H9 (cell line): Measurements from ENCODE around the gene TTC28. TPM values are rescaled to one million over a fixed set of nuclear protein-coding genes. Genes with fewer than 3 reads are reported as not detected.

Source experiments
- DNase-seq: peaks from one replicate; pipeline ENCODE4 v3.0.0-alpha.2; 2017
- H2AFZ ChIP-seq: one replicate; pipeline ENCODE4 v1.6.1; 2013; ENCODE audit warnings: mild to moderate bottlenecking, low read length, control low read depth, moderate library complexity
- H2AK5ac ChIP-seq: 2 replicates; pipeline ENCODE4 v1.6.1; 2013; ENCODE audit warnings: low read length, control low read depth, mixed read lengths; ENCODE audit not compliant: insufficient read length
- H2BK120ac ChIP-seq: one replicate; pipeline ENCODE4 v1.6.1; 2013; ENCODE audit warnings: low read depth, mild to moderate bottlenecking, low read length, control low read depth, inconsistent platforms; ENCODE audit not compliant: poor library complexity, severe bottlenecking
- H2BK12ac ChIP-seq: 2 replicates; pipeline ENCODE4 v1.6.1; 2013; ENCODE audit warnings: low read length, control low read depth, mixed read lengths, low read depth; ENCODE audit not compliant: insufficient read length
- H2BK15ac ChIP-seq: 2 replicates; pipeline ENCODE4 v1.6.1; 2013; ENCODE audit warnings: low read depth, low read length, control low read depth
- H2BK20ac ChIP-seq: one replicate; pipeline ENCODE4 v1.6.1; 2013; ENCODE audit warnings: low read depth, mild to moderate bottlenecking, low read length, control low read depth, inconsistent platforms; ENCODE audit not compliant: poor library complexity, severe bottlenecking
- H2BK5ac ChIP-seq: 2 replicates; pipeline ENCODE4 v1.6.1; 2013; ENCODE audit warnings: low read length, control low read depth, mixed read lengths; ENCODE audit not compliant: insufficient read length
- H3K14ac ChIP-seq: 2 replicates; pipeline ENCODE4 v1.6.1; 2013; ENCODE audit warnings: low read length, control low read depth; ENCODE audit not compliant: insufficient read depth
- H3K18ac ChIP-seq: 2 replicates; pipeline ENCODE4 v1.6.1; 2013; ENCODE audit warnings: low read depth, mild to moderate bottlenecking, mixed read lengths, low read length, control low read depth; ENCODE audit not compliant: insufficient read length
- H3K23ac ChIP-seq: 2 replicates; pipeline ENCODE4 v1.6.1; 2013; ENCODE audit warnings: low read length, control low read depth, mixed read lengths, low read depth; ENCODE audit not compliant: insufficient read length
- H3K23me2 ChIP-seq: 2 replicates; pipeline ENCODE4 v1.6.1; 2013; ENCODE audit warnings: low read depth, mild to moderate bottlenecking, mixed read lengths, low read length, control low read depth; ENCODE audit not compliant: insufficient read length, poor library complexity, severe bottlenecking
- H3K27ac ChIP-seq: 2 replicates; pipeline ENCODE4 v1.5.1; 2013; ENCODE audit warnings: low read length, control low read depth, mixed read lengths, low read depth; ENCODE audit not compliant: insufficient read length
- H3K27me3 ChIP-seq: 2 replicates; pipeline ENCODE4 v1.6.1; 2013; ENCODE audit warnings: low read length, control low read depth, inconsistent platforms; ENCODE audit not compliant: insufficient read depth
- H3K4ac ChIP-seq: 2 replicates; pipeline ENCODE4 v1.6.1; 2013; ENCODE audit warnings: low read depth, mild to moderate bottlenecking, control low read depth, inconsistent platforms, low read length, moderate library complexity
- H3K4me1 ChIP-seq: 2 replicates; pipeline ENCODE4 v1.6.1; 2013; ENCODE audit warnings: low read length, control low read depth, inconsistent platforms; ENCODE audit not compliant: insufficient read depth
- H3K4me2 ChIP-seq: 2 replicates; pipeline ENCODE4 v1.6.1; 2013; ENCODE audit warnings: low read length, control low read depth, mixed read lengths; ENCODE audit not compliant: insufficient read length, insufficient read depth
- H3K56ac ChIP-seq: 2 replicates; pipeline ENCODE4 v1.6.1; 2013; ENCODE audit warnings: low read depth, mild to moderate bottlenecking, mixed read lengths, low read length, control low read depth; ENCODE audit not compliant: insufficient read length
- H3K79me1 ChIP-seq: 2 replicates; pipeline ENCODE4 v1.6.1; 2013; ENCODE audit warnings: low read depth, mild to moderate bottlenecking, moderate library complexity, low read length, control low read depth, inconsistent platforms; ENCODE audit not compliant: insufficient read depth, poor library complexity, severe bottlenecking
- H3K79me2 ChIP-seq: 2 replicates; pipeline ENCODE4 v1.6.1; 2013; ENCODE audit warnings: low read length, control low read depth, inconsistent platforms; ENCODE audit not compliant: insufficient read depth
- H3K9ac ChIP-seq: 2 replicates; pipeline ENCODE4 v1.6.1; 2013; ENCODE audit warnings: low read length, control low read depth, mixed read lengths; ENCODE audit not compliant: insufficient read length; ENCODE audit errors: extremely low read depth
- H3K9me3 ChIP-seq: one replicate; pipeline ENCODE4 v1.6.1; 2013; ENCODE audit warnings: low read depth, low read length, inconsistent platforms; ENCODE audit not compliant: control insufficient read depth
- H3T11ph ChIP-seq: one replicate; pipeline ENCODE4 v1.6.1; 2013; ENCODE audit warnings: mild to moderate bottlenecking, low read length, control low read depth, inconsistent platforms
- H4K20me1 ChIP-seq: one replicate; pipeline ENCODE4 v1.6.1; 2013; ENCODE audit not compliant: control insufficient read depth, insufficient read length, insufficient read depth
- H4K5ac ChIP-seq: 2 replicates; pipeline ENCODE4 v1.6.1; 2013; ENCODE audit warnings: low read depth, mild to moderate bottlenecking, mixed read lengths, low read length, control low read depth; ENCODE audit not compliant: insufficient read length
- H4K8ac ChIP-seq: replicated peaks from 2 replicates; pipeline ENCODE4 v1.6.1; 2013; ENCODE audit warnings: low read length, control low read depth, mixed read lengths, low read depth; ENCODE audit not compliant: insufficient read length
- H4K91ac ChIP-seq: 2 replicates; pipeline ENCODE4 v1.6.1; 2013; ENCODE audit warnings: low read depth, mild to moderate bottlenecking, moderate library complexity, mixed read lengths, low read length, control low read depth; ENCODE audit not compliant: insufficient read length
- H3K27ac Mint-ChIP-seq, 3 experiments: 2 replicates in 2 of 3; 3 replicates in 1 of 3; pipeline ENCODE4 v1.8.0; 2020 to 2021; ENCODE audit warnings: mixed read lengths in 3 of 3, mild to moderate bottlenecking in 1 of 3, moderate library complexity in 1 of 3
- H3K27me3 Mint-ChIP-seq: 2 replicates; pipeline ENCODE4 v1.8.0; 2021; ENCODE audit warnings: low read depth, mild to moderate bottlenecking, moderate library complexity, mixed read lengths
- H3K36me3 Mint-ChIP-seq, 3 experiments: 2 replicates in 2 of 3; 3 replicates in 1 of 3; pipeline ENCODE4 v1.8.0; 2020 to 2021; ENCODE audit warnings: low read depth in 3 of 3, mixed read lengths in 3 of 3; ENCODE audit not compliant: insufficient read depth in 1 of 3
- H3K4me1 Mint-ChIP-seq, 2 experiments: 2 replicates each; pipeline ENCODE4 v1.8.0; 2020; ENCODE audit warnings: mixed read lengths in 2 of 2
- H3K4me3 Mint-ChIP-seq, 2 experiments: 2 replicates in 1 of 2; 3 replicates in 1 of 2; pipeline ENCODE4 v1.8.0; 2020 to 2021; ENCODE audit warnings: mild to moderate bottlenecking in 2 of 2, mixed read lengths in 2 of 2, moderate library complexity in 1 of 2
- H3K9me3 Mint-ChIP-seq, 2 experiments: 2 replicates in 1 of 2; 3 replicates in 1 of 2; pipeline ENCODE4 v1.8.0; 2020; ENCODE audit warnings: mild to moderate bottlenecking in 2 of 2, mixed read lengths in 2 of 2, moderate library complexity in 1 of 2
- CTCF ChIP-seq: fragments of 200-600 bp; sonication (generic); conservative IDR thresholded peaks from 3 replicates; pipeline ENCODE4 v1.8.0; 2021; ENCODE audit warnings: antibody characterized with exemption, mild to moderate bottlenecking
- whole genome bisulfite sequencing: extraction: QIAGEN DNeasy Blood & Tissue Kit; methylation state at CpG from one replicate; pipeline ENCODE4 v1.1.7; 2013; ENCODE audit warnings: missing lambda C conversion rate, low lambda C conversion rate, mixed read lengths; ENCODE audit not compliant: insufficient read length; ENCODE audit errors: extremely low coverage; 5-methylcytosine and 5-hydroxymethylcytosine counted together
- total RNA-seq: library from RNA; stranded (reverse); gene quantifications from 2 replicates; pipeline ENCODE4 v1.2.1, GENCODE V29; 2021

The TTC28 gene
- total RNA-seq, 1 experiment from 2014 or later: 13.6 TPM

GRCh38 chr22:28314959-28315358 lies 364.7 kb downstream of the TTC28 start:
- Histone ChIP-seq H2AK5ac (no peak overlapping the region), H3K27ac (no peak overlapping the region), H3K79me2 (no peaks in the 10 kb centered on the region), H2AFZ (no peak overlapping the region), H4K8ac (no peak overlapping the region), H2BK5ac (no peak overlapping the region), H3K9ac (no peak overlapping the region), H3K9me3 (no peaks in the 10 kb centered on the region), H2BK120ac (no peak overlapping the region), H3K56ac (no peak overlapping the region), H3K23ac (no peak overlapping the region), H3K27me3 (no peaks in the 10 kb centered on the region), H2BK12ac (no peak overlapping the region), H3K4me2 (no peak overlapping the region), H3T11ph (no peak overlapping the region), H3K23me2 (no peaks in the 10 kb centered on the region), H3K14ac (no peak overlapping the region), H2BK20ac (no peak overlapping the region), H2BK15ac (no peak overlapping the region), H4K91ac (no peak overlapping the region), H3K79me1 (no peaks in the 10 kb centered on the region), H4K20me1 (no peaks in the 10 kb centered on the region), H3K4ac (no peak overlapping the region), H3K18ac (no peak overlapping the region), H3K4me1 (no peaks in the 10 kb centered on the region), H4K5ac (no peak overlapping the region)
- no peak overlapping the region for H3K27ac Mint-ChIP-seq
- peaks cover 2% of the 10 kb centered on the region; the same call in 1 of the 2 replicates for H3K27me3 Mint-ChIP-seq
- peaks cover 0 to 7% of the 10 kb centered on the region in 2 experiments; a peak in 2 of 5 replicates for H3K9me3 Mint-ChIP-seq
- TF ChIP-seq CTCF: no peak
- DNase-seq: no peak
- no peak overlapping the region for H3K4me3 Mint-ChIP-seq
- peaks cover 3 to 11% of the 10 kb centered on the region in 2 experiments; a peak in 3 of 4 replicates for H3K4me1 Mint-ChIP-seq
- WGBS: no CpG with 5 or more reads among the region's 1 CpG
- H3K36me3 Mint-ChIP-seq: peaks cover 0 to 10% (median 7%) of the 10 kb centered on the region in 3 experiments; a peak in 4 of 7 replicates
